Endothelial cell of umbilical vein (primary cell): ENCODE measurements around the gene PARN. TPM values are rescaled to one million over a fixed set of nuclear protein-coding genes. Genes with fewer than 3 reads are reported as not detected.

Experiments used
- BruUV-seq: library from RNA; stranded (reverse); fragments of 400-500 nt; replicated peaks from 2 replicates; lab custom pipeline; 2021; lab: Mats Ljungman, UMichigan
- CTCF ChIA-PET: fragments of 300-600, 350-600 bp; sonication (Branson Sonifier 250); formaldehyde crosslinking; loops from one replicate; lab custom pipeline; 2021; ENCODE audit warnings: antibody characterized with exemption, inconsistent platforms; lab: Charles Lee
- POLR2A ChIA-PET: fragments of 300-600, 350-600 bp; sonication (Branson Sonifier 250); formaldehyde crosslinking; loops from one replicate; lab custom pipeline; 2021; ENCODE audit warnings: antibody characterized with exemption, inconsistent platforms; lab: Charles Lee
- DNase-seq: peaks from one replicate; pipeline ENCODE4 v3.0.0-alpha.2; 2011; ENCODE audit warnings: low read depth, low spot score
- FAIRE-seq: peaks from 2 replicates; lab custom pipeline; 2011; peaks lifted over from hg19 to GRCh38; lab: Jason Lieb, UNC
- H2AFZ ChIP-seq: 2 replicates; pipeline ENCODE4 v1.6.0; 2012; ENCODE audit warnings: low read depth, low read length, control low read depth, inconsistent platforms
- H3K27ac ChIP-seq: 2 replicates; pipeline ENCODE4 v1.5.1; 2011; ENCODE audit warnings: low read depth, mild to moderate bottlenecking, control low read depth, low read length, moderate library complexity; ENCODE audit not compliant: insufficient read depth
- H3K27me3 ChIP-seq, 2 experiments: 2 replicates each; pipeline versions ENCODE4 v1.6.0 to v1.6.1; 2011; ENCODE audit warnings: low read length in 2 of 2, mixed read lengths in 1 of 2; ENCODE audit not compliant: control insufficient read depth in 2 of 2, insufficient read depth in 2 of 2
- H3K36me3 ChIP-seq, 2 experiments: 2 replicates in 1 of 2; 3 replicates in 1 of 2; pipeline ENCODE4 v1.5.1; 2011; ENCODE audit warnings: low read length in 2 of 2, mild to moderate bottlenecking in 1 of 2, moderate library complexity in 1 of 2; ENCODE audit not compliant: control insufficient read depth in 2 of 2, insufficient read depth in 2 of 2; ENCODE audit errors: extremely low read depth in 1 of 2
- H3K4me1 ChIP-seq: 3 replicates; pipeline ENCODE4 v1.5.1; 2011; ENCODE audit warnings: mild to moderate bottlenecking, low read length; ENCODE audit not compliant: control insufficient read depth, insufficient read depth; ENCODE audit errors: extremely low read depth
- H3K4me2 ChIP-seq: 2 replicates; pipeline ENCODE4 v1.6.1; 2011; ENCODE audit warnings: low read length, control low read depth, mixed read lengths; ENCODE audit not compliant: insufficient read depth
- H3K4me3 ChIP-seq, 3 experiments: fragments of 200-600 bp in 1 of 3; sonication (generic), shearing (Covaris generic) in 1 of 3; replicated peaks in 1 of 3; 2 replicates each; pipeline ENCODE4 v1.5.1; 2011 to 2016; ENCODE audit warnings: control low read depth in 3 of 3, low read length in 3 of 3, mild to moderate bottlenecking in 2 of 3, inconsistent platforms in 1 of 3, low read depth in 1 of 3, moderate library complexity in 1 of 3; ENCODE audit not compliant: insufficient read depth in 1 of 3
- H3K79me2 ChIP-seq: 2 replicates; pipeline ENCODE4 v1.6.0; 2012; ENCODE audit warnings: low read length, inconsistent platforms; ENCODE audit not compliant: control insufficient read depth, insufficient read depth
- H3K9ac ChIP-seq: replicated peaks from 2 replicates; pipeline ENCODE3; 2011; ENCODE audit warnings: low read length, control low read depth; ENCODE audit not compliant: insufficient read depth; ENCODE audit errors: extremely low read depth
- H3K9me1 ChIP-seq: replicated peaks from 3 replicates; pipeline ENCODE4 v1.6.0; 2011; ENCODE audit warnings: mild to moderate bottlenecking, low read length; ENCODE audit not compliant: control insufficient read depth, insufficient read depth; ENCODE audit errors: extremely low read depth
- H3K9me3 ChIP-seq: replicated peaks from 2 replicates; pipeline ENCODE4 v1.5.1; 2012; ENCODE audit warnings: low read length, inconsistent platforms; ENCODE audit not compliant: control insufficient read depth, insufficient read depth
- H4K20me1 ChIP-seq: replicated peaks from 2 replicates; pipeline ENCODE3; 2011; ENCODE audit warnings: mild to moderate bottlenecking, low read length; ENCODE audit not compliant: control insufficient read depth, insufficient read depth; ENCODE audit errors: extremely low read depth
- GATA2 ChIP-seq: IDR thresholded peaks from 2 replicates; pipeline ENCODE4 v1.7.0; 2011; ENCODE audit warnings: low read depth, mild to moderate bottlenecking, moderate library complexity, mixed read lengths, low read length; ENCODE audit not compliant: insufficient read length, insufficient read depth
- JUN ChIP-seq: IDR thresholded peaks from 2 replicates; pipeline ENCODE4 v1.6.1; 2011; ENCODE audit warnings: borderline replicate concordance, low read depth; ENCODE audit not compliant: insufficient read length, insufficient read depth
- MAX ChIP-seq: IDR thresholded peaks from 2 replicates; pipeline ENCODE4 v1.6.1; 2011; ENCODE audit not compliant: insufficient read depth, insufficient read length
- MYC ChIP-seq: IDR thresholded peaks from one replicate; pipeline ENCODE4 v1.6.1; 2011; ENCODE audit warnings: mild to moderate bottlenecking, low read depth, low read length
- POLR2AphosphoS5 ChIP-seq: IDR thresholded peaks from 2 replicates; pipeline ENCODE4 v1.6.1; 2012; ENCODE audit warnings: low read depth, mild to moderate bottlenecking, control low read depth, low read length, moderate library complexity; ENCODE audit not compliant: insufficient read depth
- dilution Hi-C: fragments of 300-500 bp; cut with MboI; formaldehyde crosslinking; loops from one replicate; pipeline ENCODE4 v1.15.0; 2019; ENCODE audit warnings: low sequenced_read_pairs; ENCODE audit not compliant: extremely low pct_ligation_motif_present
- intact Hi-C: fragments of 100-400 bp; cut with micrococcal nuclease; formaldehyde crosslinking; loops from one replicate; pipeline ENCODE4 v1.10.0; 2022
- polyA plus RNA-seq, 4 experiments: library from polyadenylated mRNA; depleted of rRNA in 3 of 4; stranded (reverse) in 3 of 4; unstranded in 1 of 4; fragments of >200 nt; gene quantifications; 2 replicates each; pipeline versions ENCODE4 v1.2.1 to v1.2.3, GENCODE V29; 2011 to 2012; ENCODE audit warnings: missing spikeins in 1 of 4
- total RNA-seq: library from RNA; stranded (reverse); gene quantifications from 2 replicates; pipeline ENCODE4 v1.2.3, GENCODE V29; 2021
- TF ChIP-seq, protein P1 (sequence below), 2 donors: IDR thresholded peaks; 1 replicate in 1 of 2; 2 replicates in 1 of 2; pipeline ENCODE4 v1.5.1; 2011; ENCODE audit warnings: low read length in 2 of 2, mild to moderate bottlenecking in 2 of 2, moderate library complexity in 2 of 2, control low read depth in 1 of 2, inconsistent platforms in 1 of 2, low read depth in 1 of 2; ENCODE audit not compliant: insufficient read depth in 1 of 2; ENCODE audit errors: extremely low read depth in 1 of 2

Gene PARN
- total and polyA plus RNA-seq, 2 donors (not counting 3 experiments of a cell fraction or from before 2014, with no cell fraction given), result 16.9 to 24.6 TPM

DNA sequence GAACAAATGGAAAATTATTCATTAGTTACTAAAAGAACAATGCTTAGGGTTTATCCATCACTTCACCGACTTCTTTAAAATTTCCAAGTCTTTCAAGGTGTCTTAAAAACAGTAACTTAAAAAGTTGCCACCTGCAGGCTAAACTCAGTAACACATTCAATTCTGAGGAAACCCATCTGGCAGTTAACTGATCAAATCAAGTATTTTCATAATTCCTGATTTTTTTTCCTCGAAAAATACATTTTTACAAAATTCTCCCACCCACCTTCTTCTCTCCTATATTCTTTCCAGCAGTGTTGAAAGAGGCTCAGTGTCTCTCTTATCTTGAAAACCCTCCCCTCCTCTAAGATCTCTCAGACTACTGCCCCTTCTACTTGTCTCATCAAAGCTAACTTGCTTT, 29.9 kb downstream of the PARN start:
- H3K27me3 ChIP-seq, result no peaks in the 10 kb centered on the region
- intact Hi-C loops (loop anchor here (1.0 to 2.0 kb wide), 2 partner anchors 299 to 351 kb away; no protein-coding TSS in a partner anchor), dilution Hi-C loops (no loop called here)
- no peaks in the 10 kb centered on the region for H3K9me1 ChIP-seq
- CTCF ChIA-PET, result interaction anchor here (0.7 to 1.8 kb wide), 8 partner anchors 12 to 734 kb away, joined by 3 to 11 read pairs (median 6); no protein-coding TSS in a partner anchor
- no peaks in the 10 kb centered on the region for H3K9me3 ChIP-seq
- H3K36me3 ChIP-seq, result peaks cover 6 to 14% of the 10 kb centered on the region in 2 experiments
- H4K20me1 ChIP-seq, result no peaks in the 10 kb centered on the region
- no peak overlapping the region for H3K4me3 ChIP-seq
- H2AFZ ChIP-seq, result no peak overlapping the region
- BruUV-seq, result no TSS peak
- H3K4me1 ChIP-seq, result no peaks in the 10 kb centered on the region
- DNase-seq (peak; percentile 54), FAIRE-seq (peak; percentile 69)
- TF ChIP-seq JUN (no peak), MAX (no peak), GATA2 (no peak), MYC (no peak), POLR2AphosphoS5 (no peak)
- TF ChIP-seq, protein P1, sequence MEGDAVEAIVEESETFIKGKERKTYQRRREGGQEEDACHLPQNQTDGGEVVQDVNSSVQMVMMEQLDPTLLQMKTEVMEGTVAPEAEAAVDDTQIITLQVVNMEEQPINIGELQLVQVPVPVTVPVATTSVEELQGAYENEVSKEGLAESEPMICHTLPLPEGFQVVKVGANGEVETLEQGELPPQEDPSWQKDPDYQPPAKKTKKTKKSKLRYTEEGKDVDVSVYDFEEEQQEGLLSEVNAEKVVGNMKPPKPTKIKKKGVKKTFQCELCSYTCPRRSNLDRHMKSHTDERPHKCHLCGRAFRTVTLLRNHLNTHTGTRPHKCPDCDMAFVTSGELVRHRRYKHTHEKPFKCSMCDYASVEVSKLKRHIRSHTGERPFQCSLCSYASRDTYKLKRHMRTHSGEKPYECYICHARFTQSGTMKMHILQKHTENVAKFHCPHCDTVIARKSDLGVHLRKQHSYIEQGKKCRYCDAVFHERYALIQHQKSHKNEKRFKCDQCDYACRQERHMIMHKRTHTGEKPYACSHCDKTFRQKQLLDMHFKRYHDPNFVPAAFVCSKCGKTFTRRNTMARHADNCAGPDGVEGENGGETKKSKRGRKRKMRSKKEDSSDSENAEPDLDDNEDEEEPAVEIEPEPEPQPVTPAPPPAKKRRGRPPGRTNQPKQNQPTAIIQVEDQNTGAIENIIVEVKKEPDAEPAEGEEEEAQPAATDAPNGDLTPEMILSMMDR (IDR thresholded peaks at IDR 0.05; ENCODE audit: extremely low read depth in 1 of 2, insufficient read depth in 1 of 2, low read depth in 1 of 2, low read length in 2 of 2), result peak; percentile 17 to 29
- H3K79me2 ChIP-seq, result no peaks in the 10 kb centered on the region
- POLR2A ChIA-PET, result no interaction called here
- H3K27ac ChIP-seq, result no peak overlapping the region
- H3K4me2 ChIP-seq, result no peak overlapping the region
- no peak overlapping the region for H3K9ac ChIP-seq
